ENCODE data around the gene DNAH7.

- TF ChIP-seq POLR2A (IDR thresholded peaks at IDR 0.05; ENCODE audit: low read depth, low read length) (no peak), TAF1 (IDR thresholded peaks at IDR 0.05; ENCODE audit: borderline replicate concordance, low read depth, low read length) (no peak)
These were observed 204.3 kb downstream of the DNAH7 start for GRCh38 chr2:195864316-195864715.

Data from GM12892 (cell line).